Neural crest cell (in vitro differentiated cells): ENCODE data around the gene HOXA10. TPM values are rescaled to one million over a fixed set of nuclear protein-coding genes. Genes with fewer than 3 reads are reported as not detected.

Experiments used
- DNase-seq: peaks from one replicate; pipeline ENCODE4 v3.0.0; 2021; ENCODE audit warnings: low read depth, mixed read lengths, low spot score
- H3K27ac Mint-ChIP-seq: one replicate; pipeline ENCODE4 v1.8.0; 2021; ENCODE audit warnings: mild to moderate bottlenecking, mixed read lengths; ENCODE audit not compliant: unreplicated experiment
- H3K27me3 Mint-ChIP-seq: 2 replicates; pipeline ENCODE4 v1.8.0; 2021; ENCODE audit warnings: low read depth, mild to moderate bottlenecking, mixed read lengths
- H3K36me3 Mint-ChIP-seq: 2 replicates; pipeline ENCODE4 v1.8.0; 2021; ENCODE audit warnings: low read depth, mild to moderate bottlenecking, mixed read lengths
- H3K4me1 Mint-ChIP-seq: 2 replicates; pipeline ENCODE4 v1.8.0; 2021; ENCODE audit warnings: mixed read lengths
- H3K4me3 Mint-ChIP-seq: one replicate; pipeline ENCODE4 v1.8.0; 2021; ENCODE audit warnings: mild to moderate bottlenecking, mixed read lengths
- H3K9me3 Mint-ChIP-seq: 2 replicates; pipeline ENCODE4 v1.8.0; 2021; ENCODE audit warnings: mixed read lengths
- total RNA-seq: library from RNA; stranded (reverse); gene quantifications from 2 replicates; pipeline ENCODE4 v1.2.1, GENCODE V29; 2021
- TF ChIP-seq, protein P1 (sequence below): fragments of 200-600 bp; sonication (generic); conservative IDR thresholded peaks from 2 replicates; pipeline ENCODE4 v1.5.0; 2021; ENCODE audit warnings: antibody characterized with exemption, mild to moderate bottlenecking

Gene HOXA10
- total RNA-seq, 1 donor from 2014 or later: 0.35 TPM

GRCh38 chr7:27180431-27181420, 6.6 kb upstream of the HOXA10 start:
- H3K4me3 Mint-ChIP-seq: no peak overlapping the region

DNA sequence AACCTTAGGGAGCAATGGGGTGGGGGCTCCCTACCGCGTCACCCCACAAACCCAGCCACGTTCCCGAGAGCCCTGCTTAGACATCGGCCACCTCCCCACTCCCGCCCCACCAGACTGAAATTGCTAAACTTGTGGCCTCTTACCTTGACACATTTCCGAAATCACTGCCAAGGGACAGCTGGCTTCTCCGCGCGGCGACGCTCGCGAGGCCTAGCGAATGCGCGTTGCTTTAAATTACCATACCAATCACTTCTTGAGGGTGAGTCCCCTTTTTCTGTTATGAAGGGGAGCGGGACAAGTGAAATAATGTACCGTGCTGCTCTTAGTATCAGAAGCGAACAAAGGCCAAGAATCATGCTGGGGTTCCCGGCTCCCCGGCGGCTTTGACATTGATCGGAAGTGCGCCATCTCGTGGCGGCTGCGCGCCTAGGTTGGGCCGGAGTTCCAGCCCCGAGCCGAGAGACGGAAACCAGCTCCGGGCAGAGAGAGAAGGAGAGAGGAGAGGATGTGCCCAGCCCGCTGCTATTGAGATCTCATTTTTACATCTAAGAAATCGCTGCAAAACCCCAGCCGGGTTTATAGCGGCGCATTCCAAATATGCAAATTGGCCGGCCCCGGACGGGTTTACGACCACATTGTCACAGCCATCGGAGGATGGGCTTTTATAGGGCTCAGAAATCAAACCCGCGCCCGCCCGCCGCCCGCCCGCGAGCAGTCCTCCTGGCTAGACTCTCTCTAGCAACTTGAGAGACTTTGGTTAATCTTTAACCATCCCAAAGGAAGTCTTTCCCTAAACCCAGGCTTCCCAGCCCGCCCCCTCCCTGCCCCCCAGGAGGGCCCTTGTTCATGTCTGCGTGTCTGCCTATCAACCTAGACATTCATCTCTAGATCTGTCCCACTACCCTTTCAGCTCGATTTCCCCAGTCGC, 5.6 kb upstream of the HOXA10 start:
- peak overlapping the region; percentile 6 for H3K4me3 Mint-ChIP-seq
- peaks cover 1% of the 10 kb centered on the region for H3K4me1 Mint-ChIP-seq
- no peaks in the 10 kb centered on the region for H3K9me3 Mint-ChIP-seq
- peak; percentile 75 for DNase-seq
- H3K27ac Mint-ChIP-seq: no peak overlapping the region
- TF ChIP-seq, protein P1, sequence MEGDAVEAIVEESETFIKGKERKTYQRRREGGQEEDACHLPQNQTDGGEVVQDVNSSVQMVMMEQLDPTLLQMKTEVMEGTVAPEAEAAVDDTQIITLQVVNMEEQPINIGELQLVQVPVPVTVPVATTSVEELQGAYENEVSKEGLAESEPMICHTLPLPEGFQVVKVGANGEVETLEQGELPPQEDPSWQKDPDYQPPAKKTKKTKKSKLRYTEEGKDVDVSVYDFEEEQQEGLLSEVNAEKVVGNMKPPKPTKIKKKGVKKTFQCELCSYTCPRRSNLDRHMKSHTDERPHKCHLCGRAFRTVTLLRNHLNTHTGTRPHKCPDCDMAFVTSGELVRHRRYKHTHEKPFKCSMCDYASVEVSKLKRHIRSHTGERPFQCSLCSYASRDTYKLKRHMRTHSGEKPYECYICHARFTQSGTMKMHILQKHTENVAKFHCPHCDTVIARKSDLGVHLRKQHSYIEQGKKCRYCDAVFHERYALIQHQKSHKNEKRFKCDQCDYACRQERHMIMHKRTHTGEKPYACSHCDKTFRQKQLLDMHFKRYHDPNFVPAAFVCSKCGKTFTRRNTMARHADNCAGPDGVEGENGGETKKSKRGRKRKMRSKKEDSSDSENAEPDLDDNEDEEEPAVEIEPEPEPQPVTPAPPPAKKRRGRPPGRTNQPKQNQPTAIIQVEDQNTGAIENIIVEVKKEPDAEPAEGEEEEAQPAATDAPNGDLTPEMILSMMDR: peak; percentile 96
- H3K36me3 Mint-ChIP-seq: peaks cover 5% of the 10 kb centered on the region
- peaks cover 100% of the 10 kb centered on the region for H3K27me3 Mint-ChIP-seq

More at GRCh38 chr7:27180431-27181420, 6.6 kb upstream of the HOXA10 start:
- Mint-ChIP-seq H3K36me3 (peaks cover 8% of the 10 kb centered on the region), H3K4me1 (peaks cover 5% of the 10 kb centered on the region), H3K9me3 (no peaks in the 10 kb centered on the region), H3K27me3 (peaks cover 100% of the 10 kb centered on the region), H3K27ac (no peak overlapping the region)
- no peak for DNase-seq
- TF ChIP-seq, protein P1: no peak

GRCh38 chr7:27179030-27179429, 4.9 kb upstream of the HOXA10 start:
- Mint-ChIP-seq H3K27ac (no peak overlapping the region), H3K36me3 (peaks cover 3% of the 10 kb centered on the region), H3K9me3 (no peaks in the 10 kb centered on the region), H3K27me3 (peaks cover 100% of the 10 kb centered on the region), H3K4me1 (no peaks in the 10 kb centered on the region), H3K4me3 (peak overlapping the region; percentile 38)
- TF ChIP-seq, protein P1: no peak
- no peak for DNase-seq

DNA sequence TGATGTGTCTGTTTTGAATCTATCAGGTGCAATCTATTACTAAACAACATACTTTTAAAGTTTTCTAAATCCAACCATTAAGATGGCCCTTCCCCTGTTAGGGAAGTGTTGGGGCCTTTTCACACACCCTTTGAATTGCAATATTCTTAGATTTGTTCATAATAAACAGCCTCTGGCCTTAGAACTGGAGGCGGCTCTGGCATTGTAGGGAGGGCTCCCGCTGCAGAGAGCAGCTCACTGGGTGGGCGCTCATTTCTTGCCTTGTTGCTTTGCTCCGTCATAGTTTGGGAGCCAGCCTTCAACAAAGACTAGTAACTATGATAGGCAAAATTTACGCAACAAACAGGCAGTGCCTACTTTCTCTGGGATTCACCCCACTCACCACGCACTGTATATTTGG, 4.2 kb upstream of the HOXA10 start:
- TF ChIP-seq, protein P1: no peak
- Mint-ChIP-seq H3K9me3 (no peaks in the 10 kb centered on the region), H3K4me1 (no peaks in the 10 kb centered on the region), H3K4me3 (no peak overlapping the region), H3K27me3 (peaks cover 95% of the 10 kb centered on the region), H3K36me3 (peaks cover 3% of the 10 kb centered on the region), H3K27ac (no peak overlapping the region)
- DNase-seq: no peak

DNA sequence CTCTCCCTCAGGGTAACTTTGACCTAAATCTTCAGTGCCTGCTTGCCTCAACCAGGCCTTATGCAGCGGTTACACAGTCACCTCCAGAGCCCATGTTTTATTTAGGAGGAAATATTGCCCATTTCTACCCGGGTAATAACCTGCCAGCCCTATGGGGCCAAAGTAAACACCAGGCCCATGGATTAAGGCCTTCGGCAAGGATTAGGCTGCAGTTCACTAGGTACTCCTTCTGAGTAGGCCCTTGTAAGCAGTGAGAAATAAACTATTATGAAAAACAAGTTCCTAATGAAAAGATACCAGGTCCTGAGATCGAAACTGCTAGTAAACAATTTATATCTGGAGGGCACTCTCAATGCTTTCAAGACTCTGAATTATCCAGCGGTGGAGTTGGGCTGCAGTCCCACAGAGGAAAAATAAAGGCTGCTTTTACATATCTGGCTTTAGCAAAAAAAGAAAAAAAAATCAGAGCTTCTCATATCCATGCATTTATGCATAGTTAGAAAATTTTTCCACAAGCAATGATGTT, 3.7 kb upstream of the HOXA10 start:
- no peak for DNase-seq
- Mint-ChIP-seq H3K9me3 (no peaks in the 10 kb centered on the region), H3K4me1 (no peaks in the 10 kb centered on the region), H3K4me3 (peak overlapping the region; percentile 17), H3K27ac (no peak overlapping the region), H3K36me3 (peaks cover 3% of the 10 kb centered on the region), H3K27me3 (peaks cover 94% of the 10 kb centered on the region)
- TF ChIP-seq, protein P1: no peak
